GM12874 (cell line): ENCODE data around the gene NINJ1.

Source experiments
- TF ChIP-seq, protein P1 (sequence below): IDR thresholded peaks from 2 replicates; pipeline ENCODE4 v1.5.1; 2011; ENCODE audit warnings: low read depth, mild to moderate bottlenecking, control low read depth, low read length, moderate library complexity; ENCODE audit not compliant: insufficient read depth

Gene NINJ1

DNA sequence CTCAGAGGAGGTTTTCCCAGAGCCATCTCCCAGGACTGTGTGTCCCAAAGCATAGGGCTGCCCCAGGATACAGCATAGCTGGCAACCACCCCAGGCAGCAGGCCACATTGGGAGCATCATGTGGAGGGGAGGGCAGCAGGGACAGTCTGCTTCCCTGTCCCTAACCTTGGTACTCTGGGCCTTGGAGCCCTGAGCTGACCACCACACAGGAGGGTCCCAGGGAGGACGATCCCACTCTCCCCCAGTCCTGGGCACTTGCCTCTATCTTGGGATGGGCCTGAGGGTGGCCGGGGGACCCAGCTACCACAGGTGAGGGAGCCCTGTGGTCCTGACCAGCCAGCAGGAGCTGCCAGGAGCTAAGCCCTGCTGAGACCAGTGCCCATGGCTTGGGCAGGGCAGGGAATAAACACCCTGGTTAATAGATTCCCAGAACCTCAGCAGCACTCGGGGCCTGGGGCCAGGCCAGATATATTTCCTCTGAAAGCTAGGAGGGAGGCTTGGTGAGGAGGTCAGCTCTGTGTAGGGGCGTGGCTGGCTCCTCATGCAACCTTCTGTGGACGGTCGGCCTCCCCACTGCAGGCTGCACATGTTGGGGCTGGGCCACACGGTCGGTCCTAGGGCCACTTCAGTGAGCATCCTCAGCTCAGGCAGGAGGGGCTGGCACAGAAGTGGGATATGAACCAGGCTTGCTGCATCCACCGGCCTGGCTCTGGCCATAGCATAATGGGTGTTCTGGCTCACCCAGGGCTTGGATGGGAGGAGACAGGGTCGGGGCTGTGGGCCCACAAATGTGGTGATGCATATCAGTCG is 4.2 kb downstream of the NINJ1 start:
- TF ChIP-seq, protein P1, sequence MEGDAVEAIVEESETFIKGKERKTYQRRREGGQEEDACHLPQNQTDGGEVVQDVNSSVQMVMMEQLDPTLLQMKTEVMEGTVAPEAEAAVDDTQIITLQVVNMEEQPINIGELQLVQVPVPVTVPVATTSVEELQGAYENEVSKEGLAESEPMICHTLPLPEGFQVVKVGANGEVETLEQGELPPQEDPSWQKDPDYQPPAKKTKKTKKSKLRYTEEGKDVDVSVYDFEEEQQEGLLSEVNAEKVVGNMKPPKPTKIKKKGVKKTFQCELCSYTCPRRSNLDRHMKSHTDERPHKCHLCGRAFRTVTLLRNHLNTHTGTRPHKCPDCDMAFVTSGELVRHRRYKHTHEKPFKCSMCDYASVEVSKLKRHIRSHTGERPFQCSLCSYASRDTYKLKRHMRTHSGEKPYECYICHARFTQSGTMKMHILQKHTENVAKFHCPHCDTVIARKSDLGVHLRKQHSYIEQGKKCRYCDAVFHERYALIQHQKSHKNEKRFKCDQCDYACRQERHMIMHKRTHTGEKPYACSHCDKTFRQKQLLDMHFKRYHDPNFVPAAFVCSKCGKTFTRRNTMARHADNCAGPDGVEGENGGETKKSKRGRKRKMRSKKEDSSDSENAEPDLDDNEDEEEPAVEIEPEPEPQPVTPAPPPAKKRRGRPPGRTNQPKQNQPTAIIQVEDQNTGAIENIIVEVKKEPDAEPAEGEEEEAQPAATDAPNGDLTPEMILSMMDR: no peak

DNA sequence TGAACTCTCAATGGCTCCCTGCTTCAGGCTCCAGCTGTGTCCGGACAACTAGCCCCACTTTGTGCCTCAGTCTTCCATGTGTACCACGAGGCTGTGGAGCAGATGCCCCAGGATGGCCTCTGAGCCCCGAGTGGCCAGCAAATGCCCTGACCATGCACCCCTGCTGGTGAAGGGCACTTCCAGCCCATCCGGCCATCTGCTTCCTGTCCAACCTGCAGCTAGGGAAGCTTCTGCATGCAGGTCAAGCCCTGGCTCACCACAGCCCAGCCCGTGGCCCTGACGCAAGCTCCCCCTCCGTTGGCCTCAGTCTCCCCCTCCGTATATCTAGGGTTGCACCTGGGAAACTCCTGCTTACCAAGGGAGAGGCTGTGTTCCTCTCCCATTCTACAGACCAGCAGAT is 4.8 kb downstream of the NINJ1 start:
- TF ChIP-seq, protein P1: no peak

DNA sequence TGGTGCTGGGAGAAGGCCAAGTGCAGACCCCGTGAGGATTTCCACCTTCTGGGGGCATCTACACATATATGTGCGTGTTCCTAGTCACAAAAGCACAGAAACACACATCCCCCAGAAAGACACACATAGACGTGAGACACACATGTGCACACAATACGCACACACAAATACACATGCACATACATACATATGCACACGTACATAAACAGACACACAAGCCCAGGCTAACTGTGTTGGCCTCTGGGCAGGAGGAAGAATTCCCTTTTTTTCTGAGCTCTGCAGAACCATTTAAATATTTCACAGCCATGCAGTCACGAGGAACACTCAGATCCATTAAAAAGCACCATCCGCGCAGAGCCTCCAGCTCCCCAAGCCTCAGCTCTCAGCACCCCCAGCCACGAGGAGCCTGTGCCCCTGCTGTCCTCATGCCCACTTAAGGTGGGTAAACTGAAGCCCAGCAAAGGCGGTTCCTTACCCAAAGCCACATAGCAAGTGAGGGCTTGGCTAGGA is 5.3 kb downstream of the NINJ1 start:
- TF ChIP-seq, protein P1: no peak

DNA sequence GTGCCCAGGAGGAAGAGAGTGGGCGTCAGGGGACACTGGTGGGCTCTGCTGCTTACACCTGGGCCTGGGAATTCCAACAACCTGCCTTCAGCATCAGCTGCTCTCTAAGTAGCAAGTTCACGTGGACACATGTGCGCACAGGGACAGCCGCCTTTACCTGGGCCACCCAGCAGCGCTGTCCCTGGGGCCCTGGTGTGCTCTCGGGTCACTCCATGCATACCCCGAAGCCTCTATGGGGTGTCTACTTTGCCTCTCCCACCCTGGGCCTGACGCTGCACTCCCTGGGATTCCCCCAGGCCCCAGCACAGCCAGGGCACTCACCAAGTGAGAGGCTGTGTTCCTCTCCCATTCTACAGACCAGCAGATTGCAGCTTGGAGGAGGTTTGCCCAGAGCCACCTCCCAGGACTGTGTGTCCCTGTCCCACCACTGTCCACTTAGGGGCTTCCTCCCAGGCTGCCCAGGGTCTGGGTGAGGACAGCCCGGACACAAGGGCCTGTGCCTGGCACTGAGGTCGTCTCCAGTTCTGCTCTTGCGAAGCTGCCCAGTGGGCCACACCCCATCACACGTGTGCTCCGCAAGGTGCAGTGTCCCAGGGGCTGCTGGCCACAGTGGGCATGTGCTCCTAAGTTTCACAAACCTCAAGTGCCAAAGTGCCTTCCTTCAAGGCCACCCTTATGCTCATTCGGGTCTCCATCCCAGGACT is 5.9 kb downstream of the NINJ1 start:
- TF ChIP-seq, protein P1: no peak

DNA sequence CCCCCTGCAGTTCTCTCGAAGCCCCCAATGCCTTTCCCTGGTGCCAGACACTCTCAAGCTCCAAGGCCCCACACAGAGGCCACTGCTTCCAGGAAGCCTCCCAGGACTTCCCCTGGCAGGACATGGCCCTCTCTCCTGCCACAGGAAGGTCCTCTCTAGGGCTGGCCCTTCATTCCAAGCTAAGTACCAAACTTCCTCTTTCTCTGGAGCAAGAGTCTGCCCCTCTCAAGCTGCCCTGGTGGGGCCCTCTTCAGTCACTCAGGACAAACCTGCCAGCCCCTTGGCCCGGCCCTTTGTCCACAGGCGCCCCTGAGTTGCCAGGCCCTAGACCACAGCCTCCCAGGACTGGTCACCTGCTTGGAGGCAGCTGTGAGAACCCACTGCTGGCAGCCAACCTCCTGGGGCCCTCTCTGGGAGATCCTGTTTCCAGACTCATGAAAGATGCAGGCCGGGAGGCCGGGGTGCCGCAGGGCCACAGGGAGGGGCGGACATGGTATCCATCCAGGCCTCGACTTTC is 6.6 kb downstream of the NINJ1 start:
- TF ChIP-seq, protein P1: no peak

DNA sequence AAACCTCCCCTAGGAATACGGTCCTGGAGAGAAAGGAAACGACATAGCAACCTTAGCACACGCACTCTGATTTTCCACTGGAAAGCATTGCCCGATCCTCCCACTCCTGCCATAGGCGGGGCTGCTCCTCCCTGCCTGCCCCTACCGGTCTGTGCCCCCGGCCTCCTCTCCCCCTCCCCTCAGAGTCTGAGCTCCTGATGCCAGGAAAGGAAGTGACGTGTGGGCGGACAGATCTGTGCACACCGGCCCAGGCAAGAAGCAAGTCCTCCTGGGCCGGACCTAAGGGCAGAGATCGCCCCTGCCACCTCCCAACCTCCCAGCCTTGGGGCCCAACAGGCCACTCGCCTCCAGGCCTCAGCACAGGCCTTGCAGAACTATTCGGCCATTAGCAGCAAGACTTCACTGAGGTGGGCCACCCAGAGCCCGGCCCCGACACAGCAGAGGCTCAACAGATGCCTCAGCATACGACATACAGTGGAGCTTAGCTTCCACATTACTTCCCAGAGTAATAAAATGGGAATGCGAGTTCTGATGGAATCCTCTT is 7.2 kb downstream of the NINJ1 start:
- TF ChIP-seq, protein P1: no peak

DNA sequence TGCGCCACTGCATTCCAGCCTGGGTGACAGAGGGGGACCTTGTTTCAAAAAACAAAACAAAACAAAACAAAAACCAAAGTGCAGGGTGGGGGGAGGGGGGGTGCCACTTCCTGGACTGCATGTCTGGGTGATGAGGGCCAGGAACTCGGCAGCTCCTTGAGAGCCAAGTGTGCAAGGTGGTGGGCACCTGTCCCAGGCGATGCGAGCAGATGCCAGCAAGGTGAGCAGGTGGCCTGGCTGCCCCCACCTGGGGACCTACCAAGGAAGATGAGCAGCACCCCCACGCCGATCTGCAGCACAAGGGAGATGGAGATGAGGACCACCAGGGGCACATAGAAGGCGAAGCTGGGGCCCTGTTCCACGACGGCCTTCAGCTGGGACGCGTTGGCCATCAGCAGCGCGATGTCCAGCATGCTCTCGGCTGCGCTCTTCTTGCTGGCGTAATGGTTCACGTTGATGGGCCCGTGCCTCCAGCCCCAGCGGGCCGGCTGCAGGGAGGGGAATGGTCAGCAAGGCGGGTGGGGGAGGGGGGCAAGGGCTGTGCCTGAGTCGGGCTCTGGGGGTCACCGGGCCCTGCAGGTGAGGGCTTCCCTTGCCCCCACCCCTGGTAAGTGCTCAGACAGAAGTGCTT is 7.8 kb downstream of the NINJ1 start:
- TF ChIP-seq, protein P1: no peak
